Measurements from ENCODE around the gene PRELID3B.
"Not testable (repeated sequence)": the region's sequence is repeated elsewhere in the genome, so short reads cannot be mapped to it uniquely, and the experiment has no call there.

PRELID3B gene

GRCh38 chr20:59064214-59064722 is 21.7 kb upstream of the PRELID3B start:
- no peaks in the 10 kb centered on the region for H3K9me3 Mint-ChIP-seq
- no peak overlapping the region for H3K4me3 Mint-ChIP-seq
- H3K27me3 Mint-ChIP-seq: peaks cover 1% of the 10 kb centered on the region

GRCh38 chr20:59063358-59064213 is 21.0 kb upstream of the PRELID3B start:
- H3K36me3 Mint-ChIP-seq: no peaks in the 10 kb centered on the region
- no peak overlapping the region for H3K27ac Mint-ChIP-seq
- peaks cover 1% of the 10 kb centered on the region for H3K27me3 Mint-ChIP-seq
- H3K4me3 Mint-ChIP-seq: no peak overlapping the region
- no peaks in the 10 kb centered on the region for H3K9me3 Mint-ChIP-seq
- no peaks in the 10 kb centered on the region for H3K4me1 Mint-ChIP-seq

More at GRCh38 chr20:59064214-59064722, 21.7 kb upstream of the PRELID3B start:
- no peaks in the 10 kb centered on the region for H3K4me1 Mint-ChIP-seq
- H3K36me3 Mint-ChIP-seq: no peaks in the 10 kb centered on the region
- no peak overlapping the region for H3K27ac Mint-ChIP-seq

GRCh38 chr20:59062081-59062480 is 19.5 kb upstream of the PRELID3B start:
- peaks cover 1% of the 10 kb centered on the region for H3K27me3 Mint-ChIP-seq
- no peaks in the 10 kb centered on the region for H3K4me1 Mint-ChIP-seq
- no peak overlapping the region for H3K27ac Mint-ChIP-seq
- no peaks in the 10 kb centered on the region for H3K9me3 Mint-ChIP-seq
- H3K4me3 Mint-ChIP-seq: no peak overlapping the region
- H3K36me3 Mint-ChIP-seq: no peaks in the 10 kb centered on the region

GRCh38 chr20:59055302-59055701 is 12.7 kb upstream of the PRELID3B start:
- Mint-ChIP-seq H3K36me3 (no peaks in the 10 kb centered on the region), H3K4me3 (no peak overlapping the region), H3K9me3 (no peaks in the 10 kb centered on the region), H3K27me3 (peaks cover 3% of the 10 kb centered on the region), H3K4me1 (no peaks in the 10 kb centered on the region), H3K27ac (no peak overlapping the region)

DNA sequence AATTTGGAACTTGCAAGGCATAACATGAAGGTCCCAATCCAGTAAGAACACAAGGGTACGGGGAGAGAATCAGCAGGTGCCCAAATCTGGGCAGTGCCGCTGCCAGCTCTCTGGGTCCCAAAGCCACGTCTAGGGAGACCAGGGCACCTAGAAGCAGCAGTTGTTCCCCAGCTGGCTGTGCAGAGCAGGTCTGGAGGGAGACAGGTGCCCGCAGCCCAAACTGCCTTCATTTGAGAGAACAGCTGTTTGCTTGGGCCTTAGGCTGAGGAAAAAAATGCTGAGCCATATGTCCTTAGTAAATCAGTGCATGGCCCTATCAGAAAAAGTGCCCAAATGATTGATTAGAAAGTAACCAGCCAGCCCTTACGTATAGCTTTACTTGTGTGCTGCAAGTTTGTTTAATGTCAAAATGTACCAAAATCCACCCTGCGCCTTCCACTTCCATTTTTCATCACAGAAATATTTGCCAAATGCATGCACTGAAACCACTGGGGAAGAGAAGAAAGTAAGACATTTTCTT is 9.1 kb upstream of the PRELID3B start:
- H3K27ac Mint-ChIP-seq: no peak overlapping the region
- H3K9me3 Mint-ChIP-seq: no peaks in the 10 kb centered on the region
- H3K4me1 Mint-ChIP-seq: peaks cover 9% of the 10 kb centered on the region
- H3K27me3 Mint-ChIP-seq: peaks cover 2% of the 10 kb centered on the region
- H3K4me3 Mint-ChIP-seq: no peak overlapping the region
- no peaks in the 10 kb centered on the region for H3K36me3 Mint-ChIP-seq

DNA sequence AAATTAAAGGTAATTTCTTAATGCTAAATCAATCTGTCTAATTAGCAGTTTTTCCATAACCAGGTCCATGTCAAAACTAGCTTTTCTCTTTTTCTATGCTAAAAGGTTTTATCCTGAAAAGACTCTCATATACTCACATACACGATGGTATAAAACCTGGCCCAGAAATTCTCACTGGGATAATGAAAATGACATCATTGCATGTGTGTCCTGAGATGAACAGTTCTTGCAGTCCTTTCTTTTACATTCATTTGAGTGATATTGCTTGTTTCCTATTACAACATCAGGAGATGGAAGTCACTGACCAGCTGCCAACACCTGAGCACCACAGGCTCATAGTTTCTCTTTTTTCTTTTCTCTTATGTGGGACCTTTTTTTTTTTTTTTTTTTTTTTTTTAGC is 7.9 kb upstream of the PRELID3B start:
- Mint-ChIP-seq H3K4me3 (no peak overlapping the region), H3K27me3 (peaks cover 2% of the 10 kb centered on the region), H3K9me3 (no peaks in the 10 kb centered on the region), H3K27ac (no peak overlapping the region), H3K4me1 (peaks cover 9% of the 10 kb centered on the region), H3K36me3 (no peaks in the 10 kb centered on the region)

GRCh38 chr20:59048681-59049030 is 6.1 kb upstream of the PRELID3B start:
- peaks cover 2% of the 10 kb centered on the region for H3K27me3 Mint-ChIP-seq
- no peaks in the 10 kb centered on the region for H3K9me3 Mint-ChIP-seq
- H3K27ac Mint-ChIP-seq: no peak overlapping the region
- no peak overlapping the region for H3K4me3 Mint-ChIP-seq
- peaks cover 19% of the 10 kb centered on the region for H3K4me1 Mint-ChIP-seq
- H3K36me3 Mint-ChIP-seq: no peaks in the 10 kb centered on the region

GRCh38 chr20:59047938-59048680 is 5.5 kb upstream of the PRELID3B start:
- H3K4me3 Mint-ChIP-seq: no peak overlapping the region
- no peaks in the 10 kb centered on the region for H3K36me3 Mint-ChIP-seq
- no peaks in the 10 kb centered on the region for H3K27me3 Mint-ChIP-seq
- no peaks in the 10 kb centered on the region for H3K9me3 Mint-ChIP-seq
- H3K4me1 Mint-ChIP-seq: peaks cover 25% of the 10 kb centered on the region
- H3K27ac Mint-ChIP-seq: peak overlapping the region; percentile 85

DNA sequence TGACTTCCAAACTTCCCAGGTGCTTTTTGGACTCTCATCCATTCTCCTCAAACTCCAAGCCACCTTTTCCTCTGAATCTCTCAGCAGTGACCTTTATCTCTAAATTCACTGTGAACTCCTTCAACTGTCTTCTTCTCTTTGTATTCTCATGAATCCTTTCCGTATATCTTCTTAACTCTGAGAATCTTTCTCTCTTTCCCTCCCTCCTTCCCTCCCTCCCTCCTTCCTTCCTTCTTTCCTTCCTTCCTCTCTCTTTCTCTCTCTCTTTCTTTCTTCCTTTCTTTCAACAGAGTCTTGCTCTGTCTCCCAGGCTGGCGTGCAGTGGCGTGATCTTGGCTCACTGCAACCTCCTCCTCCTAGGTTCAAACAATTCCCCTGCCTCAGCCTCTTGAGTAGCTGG is 4.3 kb upstream of the PRELID3B start:
- peaks cover 26% of the 10 kb centered on the region for H3K4me1 Mint-ChIP-seq
- no peaks in the 10 kb centered on the region for H3K36me3 Mint-ChIP-seq
- H3K27ac Mint-ChIP-seq: peak overlapping the region; percentile 31
- no peaks in the 10 kb centered on the region for H3K9me3 Mint-ChIP-seq
- no peak overlapping the region for H3K4me3 Mint-ChIP-seq
- no peaks in the 10 kb centered on the region for H3K27me3 Mint-ChIP-seq

DNA sequence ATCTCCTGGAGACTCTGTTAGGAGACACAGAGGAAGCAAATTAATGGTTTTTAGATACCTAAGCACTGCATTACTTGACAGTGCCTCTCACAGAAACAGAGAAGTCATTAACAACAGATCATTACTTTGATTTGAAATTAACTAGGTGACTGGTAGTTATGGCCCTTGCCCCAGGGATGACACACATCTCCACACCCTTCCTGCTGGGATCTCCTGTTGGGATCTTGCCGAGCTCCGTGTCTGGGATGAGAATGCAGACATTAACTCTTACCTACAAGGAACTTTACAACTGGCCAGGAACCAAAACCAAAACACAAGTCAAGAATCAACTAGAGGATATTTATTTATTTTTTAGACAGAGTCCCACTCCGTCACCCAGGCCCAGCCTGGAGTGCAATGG is 2.2 kb upstream of the PRELID3B start:
- no peaks in the 10 kb centered on the region for H3K9me3 Mint-ChIP-seq
- H3K4me1 Mint-ChIP-seq: peaks cover 42% of the 10 kb centered on the region
- no peak overlapping the region for H3K4me3 Mint-ChIP-seq
- peaks cover 10% of the 10 kb centered on the region for H3K36me3 Mint-ChIP-seq
- no peaks in the 10 kb centered on the region for H3K27me3 Mint-ChIP-seq
- H3K27ac Mint-ChIP-seq: no peak overlapping the region

DNA sequence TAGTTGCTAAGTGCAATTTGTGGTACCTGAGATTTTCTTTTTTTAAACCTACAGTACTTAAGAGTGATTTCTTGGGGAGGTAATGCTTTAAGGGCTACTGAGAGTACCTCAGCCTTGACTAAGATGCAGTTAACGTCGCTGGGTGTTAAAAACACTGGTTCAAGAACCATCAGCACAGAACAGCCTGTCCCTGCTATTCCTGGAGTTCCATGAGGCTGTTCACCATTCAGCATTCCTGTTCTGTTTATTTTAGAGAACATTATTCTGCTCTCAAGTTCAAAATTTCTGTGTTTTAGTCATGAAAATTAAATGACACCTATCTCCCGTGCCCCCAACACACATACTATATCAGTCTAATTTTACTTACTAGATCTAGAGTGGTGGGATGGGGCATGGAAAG is 1.7 kb upstream of the PRELID3B start:
- peaks cover 47% of the 10 kb centered on the region for H3K4me1 Mint-ChIP-seq
- no peak overlapping the region for H3K27ac Mint-ChIP-seq
- H3K4me3 Mint-ChIP-seq: no peak overlapping the region
- H3K9me3 Mint-ChIP-seq: no peaks in the 10 kb centered on the region
- no peaks in the 10 kb centered on the region for H3K27me3 Mint-ChIP-seq
- peaks cover 12% of the 10 kb centered on the region for H3K36me3 Mint-ChIP-seq

- Mint-ChIP-seq H3K27ac (peak overlapping the region; percentile 96), H3K36me3 (peaks cover 16% of the 10 kb centered on the region), H3K4me3 (peak overlapping the region; percentile 84), H3K27me3 (no peaks in the 10 kb centered on the region), H3K9me3 (no peaks in the 10 kb centered on the region), H3K4me1 (peaks cover 53% of the 10 kb centered on the region)
Measured at GRCh38 chr20:59043698-59044097, 1.1 kb upstream of the PRELID3B start.

DNA sequence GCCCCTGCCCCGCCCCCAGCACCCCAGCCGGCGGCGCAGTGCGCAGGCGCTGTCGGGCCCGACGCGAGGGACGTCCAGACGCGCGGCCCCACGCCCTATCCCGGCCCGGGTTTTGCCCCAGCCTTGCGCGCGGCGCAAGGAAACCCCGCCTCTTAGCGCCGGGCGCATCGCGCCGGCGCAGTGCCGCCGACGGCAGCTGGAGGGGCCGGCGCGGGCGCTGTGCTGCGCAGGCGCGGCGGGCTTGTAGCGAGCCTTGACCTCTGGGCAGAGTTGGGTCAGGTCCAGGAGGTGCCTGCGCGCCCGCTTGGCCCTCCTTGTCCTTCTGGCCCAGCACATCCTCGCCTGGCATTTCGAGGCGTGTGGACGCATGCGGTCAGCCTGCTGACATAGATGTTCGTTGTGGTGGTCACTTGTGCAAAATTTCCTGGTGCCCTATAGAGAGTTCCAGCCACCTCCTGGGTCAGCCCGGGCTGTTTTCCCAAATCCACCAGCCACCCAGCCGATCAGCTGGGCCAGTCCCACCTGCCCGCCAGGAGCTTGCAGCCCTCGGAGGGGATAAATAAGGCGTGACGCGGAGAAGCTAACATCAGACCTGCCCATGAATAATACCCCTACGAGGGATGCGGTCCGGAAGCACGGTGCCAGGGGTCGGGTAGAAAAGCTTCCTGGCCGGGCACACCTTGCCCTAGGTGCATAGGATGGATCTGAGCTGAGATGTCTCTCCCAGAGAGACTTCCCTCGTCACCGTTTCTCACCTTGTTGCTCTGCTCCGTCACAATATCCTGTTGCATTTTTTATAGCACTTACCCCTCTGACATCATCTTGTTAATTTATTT is 428 bp upstream of the PRELID3B start:
- Mint-ChIP-seq H3K27me3 (no peaks in the 10 kb centered on the region), H3K4me3 (peak overlapping the region; percentile 90), H3K27ac (peak overlapping the region; percentile 96), H3K9me3 (no peaks in the 10 kb centered on the region), H3K36me3 (peaks cover 16% of the 10 kb centered on the region), H3K4me1 (peaks cover 49% of the 10 kb centered on the region)

DNA sequence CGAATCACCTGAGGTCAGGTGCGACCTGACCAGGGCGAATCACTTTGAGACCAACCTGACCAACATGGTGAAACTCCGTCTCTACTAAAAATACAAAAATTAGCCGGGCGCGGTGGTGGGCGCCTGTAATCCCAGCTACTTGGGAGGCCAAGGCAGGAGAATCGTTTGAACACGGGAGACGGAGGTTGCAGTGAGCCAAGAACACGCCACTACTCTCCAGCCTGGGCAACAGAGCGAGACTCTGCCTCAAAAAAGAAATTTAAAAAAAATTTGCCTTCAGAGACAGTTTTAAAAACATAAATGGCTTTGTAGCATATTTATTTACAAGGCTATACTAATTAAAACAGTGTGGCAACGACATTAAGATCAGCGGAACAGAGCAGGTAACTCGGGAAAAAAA is 1.1 kb downstream of the PRELID3B start:
- Mint-ChIP-seq H3K4me1 (peaks cover 56% of the 10 kb centered on the region), H3K27ac (peak overlapping the region; percentile 21), H3K36me3 (peaks cover 24% of the 10 kb centered on the region), H3K4me3 (peak overlapping the region; percentile 90)
- not testable (repeated sequence) for H3K27me3 Mint-ChIP-seq, H3K9me3 Mint-ChIP-seq

DNA sequence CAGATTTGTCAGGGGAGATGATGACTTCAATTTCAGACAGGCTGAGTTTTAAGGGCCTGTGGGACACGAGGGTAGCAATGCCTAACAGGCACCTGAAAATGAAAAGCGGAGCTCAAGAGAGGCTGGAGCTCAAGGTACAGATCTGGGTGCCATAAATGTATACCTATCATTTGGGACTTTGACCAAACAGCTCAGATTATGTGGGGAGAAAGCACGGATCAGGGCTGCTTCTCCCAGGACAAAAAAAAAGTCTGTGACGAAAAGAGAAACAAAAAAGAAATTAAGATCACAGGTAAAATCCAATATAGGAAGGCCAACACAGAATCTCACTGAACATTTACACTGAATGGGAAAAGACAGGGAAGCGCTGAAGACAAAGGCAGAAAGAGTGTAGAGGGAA is 1.9 kb downstream of the PRELID3B start:
- Mint-ChIP-seq H3K36me3 (peaks cover 27% of the 10 kb centered on the region), H3K27ac (peak overlapping the region; percentile 81), H3K4me3 (peak overlapping the region; percentile 90), H3K27me3 (no peaks in the 10 kb centered on the region), H3K9me3 (no peaks in the 10 kb centered on the region), H3K4me1 (peaks cover 60% of the 10 kb centered on the region)

All from activated naive CD4-positive, alpha-beta T cell treated with anti-CD3 and anti-CD28 coated beads, Interleukin-2, amount 50 U/mL, for 24 hours (primary cell).